ENCODE measurements around the gene RBFOX1. TPM values are rescaled to one million over a fixed set of nuclear protein-coding genes. Genes with fewer than 3 reads are reported as not detected.

The RBFOX1 gene
- total RNA-seq, 4 donors from 2014 or later, result 1.0 to 3.4 TPM; not detected in 2

DNA sequence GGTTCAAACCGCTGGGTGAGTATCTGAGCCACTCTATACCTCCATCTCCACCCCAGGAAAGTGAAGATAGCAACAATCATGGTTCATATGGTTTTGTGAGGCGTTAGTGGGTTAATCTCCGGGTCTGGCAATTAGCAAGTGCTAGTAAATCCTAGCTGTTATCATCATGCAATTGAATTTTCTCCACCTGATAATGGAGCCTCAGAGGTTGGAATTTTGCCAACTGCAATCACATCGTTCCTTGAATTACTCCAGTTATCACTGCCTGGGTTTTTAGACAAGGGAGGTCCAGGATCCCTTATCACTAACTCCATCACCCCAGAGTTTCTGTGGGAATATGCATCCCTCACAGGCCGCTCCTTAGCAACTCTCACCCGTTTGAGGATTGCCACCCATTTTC, 311.5 kb downstream of the RBFOX1 start:
- Histone ChIP-seq H3K36me3 (no peaks in the 10 kb centered on the region), H3K9me3 (no peaks in the 10 kb centered on the region), H3K4me3 (no peak overlapping the region), H3K4me1 (no peaks in the 10 kb centered on the region), H3K27me3 (no peaks in the 10 kb centered on the region), H3K27ac (no peak overlapping the region)
- TF ChIP-seq, protein P1, sequence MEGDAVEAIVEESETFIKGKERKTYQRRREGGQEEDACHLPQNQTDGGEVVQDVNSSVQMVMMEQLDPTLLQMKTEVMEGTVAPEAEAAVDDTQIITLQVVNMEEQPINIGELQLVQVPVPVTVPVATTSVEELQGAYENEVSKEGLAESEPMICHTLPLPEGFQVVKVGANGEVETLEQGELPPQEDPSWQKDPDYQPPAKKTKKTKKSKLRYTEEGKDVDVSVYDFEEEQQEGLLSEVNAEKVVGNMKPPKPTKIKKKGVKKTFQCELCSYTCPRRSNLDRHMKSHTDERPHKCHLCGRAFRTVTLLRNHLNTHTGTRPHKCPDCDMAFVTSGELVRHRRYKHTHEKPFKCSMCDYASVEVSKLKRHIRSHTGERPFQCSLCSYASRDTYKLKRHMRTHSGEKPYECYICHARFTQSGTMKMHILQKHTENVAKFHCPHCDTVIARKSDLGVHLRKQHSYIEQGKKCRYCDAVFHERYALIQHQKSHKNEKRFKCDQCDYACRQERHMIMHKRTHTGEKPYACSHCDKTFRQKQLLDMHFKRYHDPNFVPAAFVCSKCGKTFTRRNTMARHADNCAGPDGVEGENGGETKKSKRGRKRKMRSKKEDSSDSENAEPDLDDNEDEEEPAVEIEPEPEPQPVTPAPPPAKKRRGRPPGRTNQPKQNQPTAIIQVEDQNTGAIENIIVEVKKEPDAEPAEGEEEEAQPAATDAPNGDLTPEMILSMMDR (IDR thresholded peaks at IDR 0.05), result no peak
- no peak for TF ChIP-seq POLR2A (IDR thresholded peaks at IDR 0.05)
- no peak for DNase-seq

GRCh38 chr16:7644811-7645210, 312.2 kb downstream of the RBFOX1 start:
- no peaks in the 10 kb centered on the region for H3K36me3 ChIP-seq
- H3K27ac ChIP-seq, result no peak overlapping the region
- H3K4me1 ChIP-seq, result no peaks in the 10 kb centered on the region
- H3K4me3 ChIP-seq, result no peak overlapping the region
- H3K9me3 ChIP-seq, result no peaks in the 10 kb centered on the region
- no peak for DNase-seq
- no peak for TF ChIP-seq POLR2A (IDR thresholded peaks at IDR 0.05)
- TF ChIP-seq, protein P1 (IDR thresholded peaks at IDR 0.05), result no peak
- H3K27me3 ChIP-seq, result no peaks in the 10 kb centered on the region

DNA sequence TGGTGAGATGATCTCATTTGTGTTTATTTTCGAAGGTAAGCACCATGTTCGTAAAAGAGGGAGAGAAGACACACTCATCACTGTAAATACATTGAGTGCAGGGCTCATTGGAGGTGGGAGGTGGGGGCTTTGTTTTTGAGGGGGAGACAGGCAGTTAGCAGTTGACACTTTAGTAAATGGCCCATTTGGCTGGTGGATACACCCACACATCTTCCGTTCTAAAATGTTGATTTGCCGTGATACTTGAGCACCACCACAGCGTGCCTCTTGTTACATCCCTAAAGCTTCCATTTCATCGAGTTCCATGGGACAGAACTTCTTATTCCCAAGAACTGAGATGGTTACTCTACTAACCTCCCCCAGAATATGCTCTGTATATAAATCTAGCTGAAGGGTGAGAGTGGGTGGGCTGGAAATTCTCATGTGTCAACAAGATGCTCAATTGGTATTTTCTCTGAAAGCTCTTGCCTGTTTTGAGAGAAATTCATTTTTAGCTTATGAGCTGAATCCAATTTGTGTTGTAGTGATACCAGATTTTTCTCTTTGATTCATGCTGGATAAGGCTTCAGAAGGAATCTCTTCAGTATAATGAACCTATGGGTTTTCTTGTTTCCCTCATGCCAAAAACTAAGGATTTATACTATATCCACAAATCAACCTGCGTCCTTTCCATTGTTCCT, 314.3 kb downstream of the RBFOX1 start:
- DNase-seq, result no peak
- Histone ChIP-seq H3K36me3 (no peaks in the 10 kb centered on the region), H3K9me3 (no peaks in the 10 kb centered on the region), H3K4me3 (no peak overlapping the region), H3K27ac (no peak overlapping the region), H3K27me3 (no peaks in the 10 kb centered on the region), H3K4me1 (no peaks in the 10 kb centered on the region)
- TF ChIP-seq, protein P1 (IDR thresholded peaks at IDR 0.05), result no peak
- no peak for TF ChIP-seq POLR2A (IDR thresholded peaks at IDR 0.05)

GRCh38 chr16:7650431-7650830, 317.8 kb downstream of the RBFOX1 start:
- no peak overlapping the region for H3K4me3 ChIP-seq
- DNase-seq, result no peak
- H3K27ac ChIP-seq, result no peak overlapping the region
- no peaks in the 10 kb centered on the region for H3K36me3 ChIP-seq
- no peak for TF ChIP-seq POLR2A (IDR thresholded peaks at IDR 0.05)
- TF ChIP-seq, protein P1 (IDR thresholded peaks at IDR 0.05), result no peak
- no peaks in the 10 kb centered on the region for H3K27me3 ChIP-seq
- no peaks in the 10 kb centered on the region for H3K4me1 ChIP-seq
- H3K9me3 ChIP-seq, result no peaks in the 10 kb centered on the region

DNA sequence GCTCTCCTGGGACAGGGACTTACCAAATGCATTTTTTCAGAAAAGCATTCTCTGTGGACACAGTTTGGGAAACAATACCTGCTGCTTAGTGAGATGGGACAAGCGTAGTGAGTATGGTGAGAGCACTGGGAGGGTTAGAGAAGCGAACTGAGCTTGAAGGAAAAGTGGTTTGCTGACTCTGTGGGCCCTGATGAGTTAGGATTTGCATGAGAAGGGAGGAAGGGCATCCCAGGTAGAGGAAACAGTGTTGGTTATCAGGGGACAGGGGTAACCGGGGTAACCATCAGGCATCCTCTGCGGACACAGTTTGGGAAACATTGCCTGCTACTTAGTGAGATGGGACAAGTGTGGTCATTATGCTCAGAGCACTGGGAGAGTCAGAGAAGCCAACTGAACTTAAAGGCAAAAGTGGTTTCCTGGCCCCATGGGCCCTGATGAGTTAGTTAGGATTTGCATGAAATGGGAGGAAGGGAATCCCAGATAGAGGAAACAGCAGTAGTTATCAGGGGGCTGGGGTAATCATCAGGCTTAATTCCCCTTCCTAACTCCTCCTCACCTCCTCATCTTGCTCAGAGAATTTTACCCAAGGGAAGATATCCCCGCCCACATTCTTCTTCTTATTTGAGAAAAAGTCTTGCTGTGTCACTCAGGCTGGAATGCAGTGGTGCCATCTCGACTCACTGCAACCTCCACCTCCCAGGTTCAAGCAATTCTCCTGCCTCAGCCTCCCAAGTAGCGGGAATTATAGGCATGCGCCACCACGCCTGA, 319.3 kb downstream of the RBFOX1 start:
- no peak overlapping the region for H3K4me3 ChIP-seq
- TF ChIP-seq, protein P1 (IDR thresholded peaks at IDR 0.05), result no peak
- no peak for TF ChIP-seq POLR2A (IDR thresholded peaks at IDR 0.05)

More for the DNA sequence above, 319.3 kb downstream of the RBFOX1 start:
- Histone ChIP-seq H3K27ac (no peak overlapping the region), H3K36me3 (no peaks in the 10 kb centered on the region), H3K9me3 (no peaks in the 10 kb centered on the region), H3K4me1 (no peaks in the 10 kb centered on the region), H3K27me3 (no peaks in the 10 kb centered on the region)
- DNase-seq, result no peak

All from Peyer's patch (tissue), 4 donors.